ENCODE data around the gene MAGI1. TPM values are rescaled to one million over a fixed set of nuclear protein-coding genes. Genes with fewer than 3 reads are reported as not detected.

The MAGI1 gene
- total and polyA plus RNA-seq, 2 donors (not counting 1 experiment from before 2014, with no cell fraction given): 15.7 to 23.7 TPM

- Histone ChIP-seq H2AFZ (ENCODE audit: low read length) (no peak overlapping the region), H3K79me2 (ENCODE audit: control insufficient read depth, insufficient read depth, low read length) (no peaks in the 10 kb centered on the region)
- TF ChIP-seq CTCF (conservative IDR thresholded peaks at IDR 0.05 in 1 of 2, IDR thresholded peaks at IDR 0.05 in 1 of 2; ENCODE audit: low read depth in 1 of 2, low read length in 2 of 2): no peak
- no peak for TF ChIP-seq EZH2 (IDR thresholded peaks at IDR 0.05; ENCODE audit: low read length, missing control alignments)
Measured at GRCh38 chr3:65902304-65902793, 136.4 kb downstream of the MAGI1 start.

GRCh38 chr3:65901226-65901625 is 137.5 kb downstream of the MAGI1 start:
- TF ChIP-seq CTCF (conservative IDR thresholded peaks at IDR 0.05 in 1 of 2, IDR thresholded peaks at IDR 0.05 in 1 of 2; ENCODE audit: low read depth in 1 of 2, low read length in 2 of 2): no peak
- no peak for TF ChIP-seq EZH2 (IDR thresholded peaks at IDR 0.05; ENCODE audit: low read length, missing control alignments)
- Histone ChIP-seq H3K36me3 (ENCODE audit: control insufficient read depth, insufficient read depth, low read length) (no peaks in the 10 kb centered on the region), H3K4me2 (ENCODE audit: extremely low read depth, insufficient read depth, low read length) (no peak overlapping the region), H3K9me3 (ENCODE audit: control insufficient read depth, insufficient read depth, low read depth, low read length) (no peaks in the 10 kb centered on the region), H3K79me2 (ENCODE audit: control insufficient read depth, insufficient read depth, low read length) (no peaks in the 10 kb centered on the region), H4K20me1 (ENCODE audit: control insufficient read depth, extremely low read depth, insufficient read depth, low read length) (no peaks in the 10 kb centered on the region), H3K27me3 (ENCODE audit: control insufficient read depth, insufficient read depth, low read length) (no peaks in the 10 kb centered on the region), H3K4me1 (ENCODE audit: control insufficient read depth, extremely low read depth, insufficient read depth, low read length) (peaks cover 2% of the 10 kb centered on the region), H2AFZ (ENCODE audit: low read length) (no peak overlapping the region), H3K4me3 (replicated peaks in 1 of 4; ENCODE audit: control extremely low read depth in 1 of 4, insufficient read depth in 1 of 4, low read depth in 3 of 4, low read length in 4 of 4) (no peak overlapping the region), H3K27ac (ENCODE audit: insufficient read depth, low read length) (no peak overlapping the region), H3K9ac (ENCODE audit: insufficient read depth, low read length) (no peak overlapping the region)
- no peak for DNase-seq (ENCODE audit: low read depth in 2 of 2)

More at GRCh38 chr3:65902304-65902793, 136.4 kb downstream of the MAGI1 start:
- Histone ChIP-seq H3K4me2 (ENCODE audit: extremely low read depth, insufficient read depth, low read length) (no peak overlapping the region), H3K9ac (ENCODE audit: insufficient read depth, low read length) (no peak overlapping the region), H3K9me3 (ENCODE audit: control insufficient read depth, insufficient read depth, low read depth, low read length) (no peaks in the 10 kb centered on the region), H3K27me3 (ENCODE audit: control insufficient read depth, insufficient read depth, low read length) (no peaks in the 10 kb centered on the region), H3K27ac (ENCODE audit: insufficient read depth, low read length) (no peak overlapping the region), H3K4me1 (ENCODE audit: control insufficient read depth, extremely low read depth, insufficient read depth, low read length) (peaks cover 2% of the 10 kb centered on the region), H4K20me1 (ENCODE audit: control insufficient read depth, extremely low read depth, insufficient read depth, low read length) (no peaks in the 10 kb centered on the region), H3K4me3 (replicated peaks in 1 of 4; ENCODE audit: control extremely low read depth in 1 of 4, insufficient read depth in 1 of 4, low read depth in 3 of 4, low read length in 4 of 4) (no peak overlapping the region), H3K36me3 (ENCODE audit: control insufficient read depth, insufficient read depth, low read length) (no peaks in the 10 kb centered on the region)
- peak in 1 of 2 donors; percentile 6 for DNase-seq (ENCODE audit: low read depth in 2 of 2)

GRCh38 chr3:65899226-65899625 is 139.5 kb downstream of the MAGI1 start:
- Histone ChIP-seq H4K20me1 (ENCODE audit: control insufficient read depth, extremely low read depth, insufficient read depth, low read length) (no peaks in the 10 kb centered on the region), H3K4me3 (replicated peaks in 1 of 4; ENCODE audit: control extremely low read depth in 1 of 4, insufficient read depth in 1 of 4, low read depth in 3 of 4, low read length in 4 of 4) (no peak overlapping the region), H3K27ac (ENCODE audit: insufficient read depth, low read length) (no peak overlapping the region), H3K9ac (ENCODE audit: insufficient read depth, low read length) (no peak overlapping the region), H3K4me2 (ENCODE audit: extremely low read depth, insufficient read depth, low read length) (no peak overlapping the region), H3K36me3 (ENCODE audit: control insufficient read depth, insufficient read depth, low read length) (no peaks in the 10 kb centered on the region), H3K4me1 (ENCODE audit: control insufficient read depth, extremely low read depth, insufficient read depth, low read length) (peaks cover 3% of the 10 kb centered on the region), H2AFZ (ENCODE audit: low read length) (no peak overlapping the region), H3K27me3 (ENCODE audit: control insufficient read depth, insufficient read depth, low read length) (no peaks in the 10 kb centered on the region), H3K79me2 (ENCODE audit: control insufficient read depth, insufficient read depth, low read length) (no peaks in the 10 kb centered on the region), H3K9me3 (ENCODE audit: control insufficient read depth, insufficient read depth, low read depth, low read length) (no peaks in the 10 kb centered on the region)
- no peak for TF ChIP-seq CTCF (conservative IDR thresholded peaks at IDR 0.05 in 1 of 2, IDR thresholded peaks at IDR 0.05 in 1 of 2; ENCODE audit: low read depth in 1 of 2, low read length in 2 of 2)
- no peak for TF ChIP-seq EZH2 (IDR thresholded peaks at IDR 0.05; ENCODE audit: low read length, missing control alignments)
- no peak for DNase-seq (ENCODE audit: low read depth in 2 of 2)
